Stimulated activated CD4-positive, alpha-beta T cell treated with anti-CD3 and anti-CD28 coated beads, Interleukin-1b, Interleukin-23, amount 100 ng/mL, for 48 hours (primary cell): ENCODE measurements around the gene UQCR11.

Experiments used
- DNase-seq: peaks from one replicate; pipeline ENCODE4 v3.0.0-alpha.2; 2020

Gene UQCR11

DNA sequence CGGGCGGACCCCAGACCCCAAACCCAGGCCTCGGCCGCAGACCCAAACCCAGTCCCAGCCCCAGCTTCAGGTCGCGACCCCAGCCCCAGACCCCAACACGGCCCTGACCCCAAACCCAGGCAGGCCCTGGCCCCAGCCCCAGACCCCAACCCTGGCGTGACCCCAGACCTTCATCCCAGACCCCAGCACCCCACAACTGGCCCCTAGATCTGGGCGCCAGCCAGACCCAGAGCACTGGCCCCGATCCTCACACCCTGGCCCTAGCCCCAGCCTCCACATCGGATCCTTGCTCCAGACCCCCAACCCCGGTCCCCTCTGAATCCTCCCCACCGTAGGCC, 20.1 kb downstream of the UQCR11 start:
- no peak for DNase-seq

DNA sequence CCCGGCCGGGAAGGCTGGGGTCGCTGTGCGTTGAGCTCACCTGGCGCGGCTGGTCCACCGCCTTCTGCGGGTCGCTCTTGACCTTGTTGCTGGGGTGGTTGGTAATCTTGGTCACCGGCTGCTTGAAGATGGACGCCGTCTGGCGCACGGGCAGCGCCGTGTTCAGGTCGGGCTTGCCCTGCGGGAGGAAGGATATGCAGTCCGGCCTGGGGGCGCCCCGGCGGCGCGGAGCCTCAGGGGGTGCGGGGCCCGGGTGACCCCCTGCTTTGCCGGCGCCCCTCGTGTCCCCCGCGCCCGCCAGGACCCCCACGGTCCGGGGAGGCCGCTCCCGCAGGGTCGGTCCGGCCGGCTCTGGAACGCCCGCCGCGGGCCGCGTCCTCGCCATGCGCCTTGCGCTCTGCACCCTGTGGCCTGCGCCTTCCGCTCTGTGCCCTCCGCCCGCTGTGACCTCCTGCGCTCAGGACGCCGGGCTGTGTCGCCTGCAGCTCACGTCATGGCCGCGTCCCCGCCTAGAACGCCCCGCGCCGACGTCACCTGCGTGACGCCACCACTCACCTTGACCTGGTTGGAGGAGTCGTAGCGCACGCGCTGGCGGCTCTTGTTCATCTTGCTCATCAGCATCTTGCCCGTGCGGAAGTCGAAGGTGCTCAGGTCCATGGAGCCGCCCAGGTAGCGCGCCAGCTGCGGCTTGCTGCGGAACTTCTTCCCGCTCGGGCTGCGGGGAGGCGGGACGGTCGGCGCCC, 20.6 kb downstream of the UQCR11 start:
- DNase-seq: no peak

GRCh38 chr19:1582201-1582600, 23.1 kb downstream of the UQCR11 start:
- DNase-seq: no peak

- DNase-seq: no peak
Observed at GRCh38 chr19:1580957-1581356, 24.3 kb downstream of the UQCR11 start.

DNA sequence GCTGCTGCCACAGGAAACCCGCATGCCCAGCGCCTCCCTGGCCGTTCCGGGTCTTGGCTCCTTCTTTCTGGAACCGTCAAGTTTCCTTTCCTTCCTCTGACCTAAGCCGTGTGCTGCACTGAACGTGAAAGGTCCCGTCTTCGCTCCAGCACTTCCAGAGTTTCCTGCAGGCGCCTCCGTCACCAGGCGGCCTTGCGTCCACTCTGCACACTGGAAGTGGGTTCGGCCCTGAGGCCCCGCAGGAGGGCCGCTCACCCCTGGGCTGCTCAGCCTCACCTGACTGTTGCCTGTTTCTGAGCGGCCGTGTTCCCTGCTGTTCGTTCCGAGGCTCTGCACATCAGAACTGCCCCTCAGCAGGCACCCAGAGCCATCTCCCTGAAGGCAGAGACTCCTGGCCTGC, 24.9 kb downstream of the UQCR11 start:
- DNase-seq: no peak

DNA sequence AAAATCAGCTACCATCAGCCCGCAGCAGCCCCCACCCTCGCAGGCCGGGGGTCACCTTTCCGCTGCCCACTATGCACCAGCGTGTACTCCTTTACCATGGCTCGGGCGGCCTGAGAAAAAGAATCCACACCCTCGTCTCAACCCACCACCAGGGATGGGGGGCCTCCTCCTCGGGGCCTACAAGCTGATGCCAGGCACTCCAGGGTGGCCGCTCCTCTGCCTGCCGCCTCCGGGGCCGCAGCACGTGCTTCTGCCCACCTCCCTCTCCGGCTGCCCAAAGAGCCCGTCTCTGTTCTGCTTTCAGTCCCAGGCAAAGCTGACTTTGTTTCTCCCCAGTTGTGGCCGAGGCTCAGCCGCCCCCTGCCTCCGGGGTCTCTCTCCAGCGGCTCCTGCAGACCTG, 26.0 kb downstream of the UQCR11 start:
- no peak for DNase-seq

DNA sequence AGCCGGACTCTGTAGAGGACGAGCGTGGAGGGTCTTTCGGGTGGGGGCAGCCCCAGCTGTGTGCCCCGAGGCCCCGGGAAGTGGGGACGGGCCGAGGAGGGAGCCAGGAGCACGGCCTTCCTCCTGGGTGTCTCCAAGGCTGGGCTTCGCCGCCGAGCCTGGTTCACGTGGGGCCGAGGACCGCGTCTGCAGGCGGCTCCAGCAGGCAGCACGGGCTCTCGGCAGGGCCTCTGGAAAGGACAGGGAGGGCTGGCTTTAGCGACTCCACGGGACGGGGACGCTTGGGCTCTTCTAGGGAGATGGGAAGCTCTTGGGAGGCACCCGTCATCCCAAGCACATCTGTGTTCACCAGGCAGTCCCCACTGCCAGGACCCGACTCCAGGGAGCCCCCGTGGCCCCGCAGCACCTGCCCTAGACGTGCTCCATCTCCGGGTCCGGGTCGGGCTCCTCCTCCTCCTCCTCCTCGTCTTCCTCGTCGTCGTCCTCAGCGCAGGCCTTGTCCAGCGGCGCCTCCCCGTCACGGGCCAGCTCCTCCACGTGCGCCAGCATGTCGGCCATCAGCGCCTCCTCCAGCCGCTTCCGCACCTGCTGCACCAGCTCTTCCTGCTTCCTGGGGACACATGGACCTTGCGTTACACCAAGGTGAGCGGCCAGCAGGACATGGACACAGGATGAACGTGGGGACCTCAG, 27.2 kb downstream of the UQCR11 start:
- no peak for DNase-seq

GRCh38 chr19:1577090-1577928, 28.0 kb downstream of the UQCR11 start:
- no peak for DNase-seq

DNA sequence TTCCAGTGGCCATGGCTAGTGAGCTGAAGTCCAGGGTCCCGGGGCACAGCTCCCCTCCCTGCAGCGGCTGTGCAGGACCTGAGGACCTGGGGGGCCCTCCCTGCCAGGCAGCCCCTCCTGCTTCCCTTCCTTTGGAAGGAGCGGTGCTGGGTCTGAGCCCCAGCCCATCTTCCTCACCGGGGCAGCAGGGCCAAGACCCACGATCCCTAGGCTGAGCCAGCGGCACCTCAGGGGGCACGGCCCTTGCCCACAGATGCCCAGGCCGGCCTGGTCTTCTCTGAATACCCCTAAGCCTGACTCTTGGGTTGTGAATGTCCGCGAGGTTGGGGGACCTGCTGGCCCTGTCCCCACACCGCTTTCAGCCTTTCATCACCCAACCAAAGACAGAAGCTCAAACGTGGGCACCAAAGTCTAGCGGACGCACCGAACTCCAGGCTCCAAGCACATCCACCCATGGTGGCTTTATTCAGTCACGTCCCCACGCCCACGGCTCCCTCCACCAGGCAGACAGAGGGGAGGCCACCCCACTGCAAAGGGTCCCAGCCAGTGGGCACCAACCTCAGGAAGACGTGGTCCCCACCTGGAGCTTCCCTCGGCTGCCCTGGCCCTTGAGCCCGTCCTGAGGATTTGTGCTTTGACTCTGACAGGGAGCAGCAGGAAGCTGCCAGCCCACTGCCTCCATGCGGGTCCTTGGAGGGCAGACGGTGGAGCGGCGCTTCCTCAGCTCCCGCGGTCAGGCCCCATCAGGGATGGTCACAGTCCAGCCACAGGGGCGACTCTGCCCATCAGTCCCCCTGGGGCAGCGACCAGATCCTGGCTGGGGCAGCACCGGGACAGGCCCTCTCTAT, 28.8 kb downstream of the UQCR11 start:
- no peak for DNase-seq

- DNase-seq: no peak
Observed at GRCh38 chr19:1575323-1576241, 29.7 kb downstream of the UQCR11 start.

DNA sequence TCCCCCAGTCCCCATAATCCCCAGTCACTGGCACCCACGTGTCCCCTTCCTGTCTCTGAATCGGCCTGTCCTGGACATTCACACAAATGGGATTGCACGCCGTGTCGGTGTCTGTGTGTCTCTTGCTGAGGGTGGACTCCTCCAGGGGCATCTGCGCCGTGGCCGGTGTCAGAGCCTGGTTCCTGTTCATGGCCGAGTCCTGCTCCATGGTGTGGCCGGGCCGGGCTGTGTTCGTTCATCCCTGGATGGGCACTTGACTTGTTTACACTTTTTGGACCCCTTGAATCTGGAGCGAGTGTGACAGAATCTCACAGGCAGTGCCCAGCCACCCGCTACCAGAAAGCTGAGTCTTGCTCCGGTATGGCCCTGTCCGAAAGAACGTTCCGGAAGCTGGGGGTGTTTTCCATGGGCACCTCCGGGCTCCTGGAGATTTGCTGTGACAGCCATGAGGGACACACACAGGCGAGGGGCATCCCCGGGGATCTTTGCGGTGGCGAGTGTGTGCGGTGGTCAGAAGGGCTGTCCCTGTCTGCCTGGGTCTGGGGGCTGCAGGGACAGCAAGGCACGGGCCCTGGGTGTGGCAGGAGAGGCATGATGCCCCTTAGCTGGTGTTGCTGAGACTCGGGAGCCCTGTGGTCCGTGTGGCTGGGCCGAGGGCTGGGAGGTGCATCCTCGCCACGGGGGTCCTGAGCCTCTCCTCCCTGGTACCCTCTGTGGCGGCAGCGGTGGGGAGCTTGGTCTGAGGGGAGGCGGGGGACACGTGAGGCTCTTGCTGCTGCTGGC, 30.7 kb downstream of the UQCR11 start:
- DNase-seq: no peak

GRCh38 chr19:1572795-1573194, 32.5 kb downstream of the UQCR11 start:
- DNase-seq: no peak

DNA sequence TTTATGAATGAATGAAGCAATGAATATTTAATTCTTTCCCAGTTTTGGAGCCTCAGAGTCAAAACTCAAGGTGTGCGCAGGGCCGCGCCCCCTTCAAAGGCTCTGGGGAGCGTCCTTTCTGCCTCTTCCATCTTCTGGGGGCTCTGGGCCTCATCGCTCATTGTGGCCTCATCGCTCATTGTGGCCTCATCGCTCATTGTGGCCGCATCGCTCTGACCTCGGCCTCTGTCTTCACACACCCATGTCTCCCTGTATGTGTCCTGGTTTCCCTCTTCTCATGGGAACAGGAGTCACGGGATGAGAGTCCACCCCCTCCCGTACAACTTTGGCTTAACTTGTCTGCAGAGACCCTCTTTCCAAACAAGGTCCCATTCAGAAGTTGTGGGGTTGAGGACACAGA, 33.9 kb downstream of the UQCR11 start:
- DNase-seq: no peak

GRCh38 chr19:1570836-1571235, 34.4 kb downstream of the UQCR11 start:
- DNase-seq: no peak

GRCh38 chr19:1569997-1570396, 35.3 kb downstream of the UQCR11 start:
- no peak for DNase-seq

- DNase-seq: peak; percentile 78
Observed at GRCh38 chr19:1568320-1569019, 36.8 kb downstream of the UQCR11 start, which contains the start of gene MEX3D. TSS of gene MEX3D (minus strand) at chr19:1568325. CDS start at chr19:1568058, 267 bp downstream.

DNA sequence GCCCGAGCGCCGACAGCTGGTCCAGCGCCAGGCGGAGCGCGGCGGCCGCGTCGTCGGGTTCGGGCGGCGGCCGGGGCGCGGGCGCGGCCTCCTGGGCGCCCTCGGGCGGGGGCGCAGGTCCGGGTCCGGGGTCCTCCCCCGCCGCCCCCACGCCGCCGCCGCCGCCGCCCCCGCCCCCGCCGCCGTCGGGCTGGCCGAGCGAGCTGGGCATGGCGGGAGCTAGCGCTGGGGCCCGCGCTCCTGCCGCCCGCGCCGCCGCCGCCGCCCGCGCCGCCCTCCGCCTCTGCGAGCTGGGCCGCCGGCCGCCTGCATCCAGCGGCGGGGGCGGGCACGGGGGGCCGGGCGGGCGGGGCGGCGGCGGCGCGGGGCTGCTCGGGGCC, 37.4 kb downstream of the UQCR11 start:
- DNase-seq: no peak

- DNase-seq: no peak
Observed at GRCh38 chr19:1567116-1567847, 38.0 kb downstream of the UQCR11 start.

DNA sequence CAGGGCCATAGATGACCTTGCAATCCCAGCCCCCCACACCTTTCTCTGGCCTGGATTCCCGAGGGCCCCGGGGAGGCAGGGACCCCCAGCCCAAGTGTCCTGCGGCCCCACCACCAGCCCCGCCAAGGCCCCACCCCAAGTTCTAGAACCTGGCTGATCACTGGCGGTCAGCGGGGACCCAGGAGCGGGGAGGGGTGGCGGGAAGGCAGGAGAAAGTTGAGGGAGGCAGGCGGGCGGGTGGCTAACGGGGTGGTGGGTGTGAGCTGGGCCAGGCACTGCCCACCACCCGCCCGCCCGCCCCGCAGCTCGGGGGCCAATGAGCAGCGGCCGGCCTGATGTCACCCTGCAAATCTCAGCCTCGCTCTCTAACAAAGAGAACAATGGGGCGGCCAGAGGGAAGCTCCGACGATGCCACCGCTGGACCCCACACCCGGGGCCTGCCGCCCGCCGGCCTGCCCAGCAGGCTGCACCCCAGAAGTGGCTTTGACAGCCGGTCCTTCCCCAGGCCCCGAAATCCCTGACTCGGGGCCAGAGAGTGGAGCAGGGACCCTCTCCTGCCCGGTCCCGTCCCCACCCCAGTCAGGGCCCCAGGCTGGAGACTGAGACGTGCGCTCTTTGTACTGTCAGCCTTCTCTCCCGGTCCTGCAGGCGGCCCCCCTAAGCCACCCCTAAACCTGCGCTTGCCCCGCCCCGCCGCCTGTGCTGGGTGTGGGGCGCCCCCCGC, 38.7 kb downstream of the UQCR11 start:
- DNase-seq: no peak
